B cell (primary cell): Measurements from ENCODE around the gene CAMKK2. TPM values are rescaled to one million over a fixed set of nuclear protein-coding genes. Genes with fewer than 3 reads are reported as not detected.
"Not testable (repeated sequence)": the region's sequence is repeated elsewhere in the genome, so short reads cannot be mapped to it uniquely, and the experiment has no call there.

Experiments
- ATAC-seq: fragments of 200-7000 bp; cut with Tn5 transposase; one replicate; pipeline ENCODE4 v1.10.0; 2021; ENCODE audit warnings: low read depth, mild to moderate bottlenecking, moderate number of reproducible peaks, moderate library complexity
- CTCF ChIA-PET: fragments of 350-600 bp; sonication (Branson Sonifier 250); formaldehyde crosslinking; loops from one replicate; lab custom pipeline; 2021; ENCODE audit warnings: antibody characterized with exemption, inconsistent platforms; lab: Charles Lee
- POLR2A ChIA-PET: fragments of 350-600 bp; sonication (Branson Sonifier 250); formaldehyde crosslinking; loops from one replicate; lab custom pipeline; 2021; ENCODE audit warnings: antibody characterized with exemption; lab: Charles Lee
- DNase-seq: peaks from one replicate; pipeline ENCODE4 v3.0.0; 2013
- H2AFZ ChIP-seq: 2 replicates; pipeline ENCODE4 v1.6.1; 2012; ENCODE audit warnings: mild to moderate bottlenecking, low read depth, low read length; ENCODE audit not compliant: insufficient read depth, poor library complexity, severe bottlenecking
- H3K27ac ChIP-seq, 2 donors: 1 replicate in 1 of 2; 2 replicates in 1 of 2; pipeline ENCODE4 v1.5.1; 2012 to 2013; ENCODE audit warnings: low read length in 2 of 2, mild to moderate bottlenecking in 2 of 2, moderate library complexity in 1 of 2
- H3K27me3 ChIP-seq, 4 experiments: fragments of 200-600 bp in 1 of 4; sonication (generic) in 1 of 4; replicated peaks in 1 of 4; 1 replicate in 2 of 4; 2 replicates in 2 of 4; pipeline versions ENCODE4 v1.6.1 to v1.7.0; 2013 to 2016; ENCODE audit warnings: low read length in 3 of 4, mild to moderate bottlenecking in 2 of 4, mixed read lengths in 1 of 4, moderate library complexity in 1 of 4; ENCODE audit not compliant: insufficient read depth in 4 of 4, control insufficient read depth in 3 of 4; ENCODE audit errors: control extremely low read depth in 1 of 4
- H3K36me3 ChIP-seq, 2 experiments: replicated peaks in 1 of 2; 1 replicate in 1 of 2; 2 replicates in 1 of 2; pipeline versions ENCODE4 v1.6.1 to v1.7.1; 2013; ENCODE audit warnings: low read length in 1 of 2; ENCODE audit not compliant: insufficient read depth in 2 of 2, control insufficient read depth in 1 of 2; ENCODE audit errors: control extremely low read depth in 1 of 2, extremely low read depth in 1 of 2
- H3K4me1 ChIP-seq, 2 donors: fragments of 200-600 bp in 1 of 2; sonication (generic) in 1 of 2; 1 replicate in 1 of 2; 2 replicates in 1 of 2; pipeline versions ENCODE4 v1.5.1 to v1.6.1; 2013 to 2017; ENCODE audit warnings: low read length in 2 of 2; ENCODE audit not compliant: control insufficient read depth in 2 of 2, insufficient read depth in 2 of 2
- H3K4me2 ChIP-seq: replicated peaks from 2 replicates; pipeline ENCODE3; 2012; ENCODE audit warnings: mild to moderate bottlenecking, low read depth, low read length; ENCODE audit not compliant: poor library complexity, severe bottlenecking
- H3K4me3 ChIP-seq, 5 experiments: fragments of 200-600 bp in 1 of 5; sonication (generic) in 1 of 5; 1 replicate in 3 of 5; 2 replicates in 2 of 5; pipeline versions ENCODE4 v1.5.1 to v1.7.0; 2011 to 2016; ENCODE audit warnings: low read length in 4 of 5, mild to moderate bottlenecking in 4 of 5, low read depth in 2 of 5, control low read depth in 1 of 5, moderate library complexity in 1 of 5; ENCODE audit not compliant: insufficient read depth in 1 of 5; ENCODE audit errors: control extremely low read depth in 1 of 5, extremely low read depth in 1 of 5
- H3K79me2 ChIP-seq: fragments of 200-600 bp; sonication (generic); one replicate; pipeline ENCODE4 v1.6.0; 2016; ENCODE audit warnings: low read length; ENCODE audit not compliant: control insufficient read depth, insufficient read depth
- H3K9ac ChIP-seq: fragments of 200-600 bp; sonication (generic); 2 replicates; pipeline ENCODE4 v1.6.1; 2017; ENCODE audit warnings: mild to moderate bottlenecking, low read length, moderate library complexity
- H3K9me3 ChIP-seq, 3 donors: one replicate each; pipeline versions ENCODE4 v1.6.1 to v1.7.1; 2013; ENCODE audit warnings: low read length in 2 of 3; ENCODE audit not compliant: control insufficient read depth in 2 of 3, insufficient read depth in 1 of 3; ENCODE audit errors: control extremely low read depth in 1 of 3
- H4K20me1 ChIP-seq: 2 replicates; pipeline ENCODE4 v1.6.0; 2012; ENCODE audit warnings: mild to moderate bottlenecking, low read length; ENCODE audit not compliant: insufficient read depth, control insufficient read depth, poor library complexity, severe bottlenecking
- H3K27ac Mint-ChIP-seq: one replicate; pipeline ENCODE4 v1.8.0; 2021; ENCODE audit warnings: mixed read lengths
- H3K27me3 Mint-ChIP-seq: one replicate; pipeline ENCODE4 v1.8.0; 2021; ENCODE audit warnings: mixed read lengths
- H3K4me1 Mint-ChIP-seq: one replicate; pipeline ENCODE4 v1.8.0; 2021; ENCODE audit warnings: mixed read lengths
- H3K4me3 Mint-ChIP-seq: one replicate; pipeline ENCODE4 v1.8.0; 2021; ENCODE audit warnings: mixed read lengths
- H3K9me3 Mint-ChIP-seq: one replicate; pipeline ENCODE4 v1.8.0; 2022; ENCODE audit warnings: mixed read lengths; ENCODE audit not compliant: insufficient read depth
- CTCF ChIP-seq: fragments of 200-600 bp; IDR thresholded peaks from one replicate; pipeline ENCODE4 v1.8.0; 2022; ENCODE audit warnings: antibody characterized with exemption, mild to moderate bottlenecking
- EZH2 ChIP-seq: IDR thresholded peaks from 2 replicates; pipeline ENCODE4 v1.6.1; 2012; ENCODE audit warnings: borderline replicate concordance, low read depth, mild to moderate bottlenecking, moderate library complexity, low read length; ENCODE audit not compliant: insufficient read depth, poor library complexity, severe bottlenecking
- WGBS: methylation state at CpG from one replicate; pipeline ENCODE4 v1.1.5; 2013; ENCODE audit warnings: missing lambda C conversion rate; ENCODE audit not compliant: insufficient coverage; 5-methylcytosine and 5-hydroxymethylcytosine counted together
- intact Hi-C: fragments of 100-400 bp; cut with micrococcal nuclease; formaldehyde crosslinking; loops from one replicate; pipeline ENCODE4 v1.10.0; 2022
- polyA plus RNA-seq: library from polyadenylated mRNA; depleted of rRNA; stranded (reverse); fragments of >200 nt; gene quantifications from 2 replicates; pipeline ENCODE4 v1.2.3, GENCODE V29; 2012
- total RNA-seq, 2 donors: library from RNA; stranded (reverse); fragments of 120-200 nt in 1 of 2; gene quantifications; 1 replicate in 1 of 2; 2 replicates in 1 of 2; pipeline versions ENCODE4 v1.2.3 to v1.2.4, GENCODE V29; 2013 to 2022

The CAMKK2 gene
- total and polyA plus RNA-seq, 2 donors (not counting 1 experiment from before 2014, with no cell fraction given), result 9.7 to 17.1 TPM

- Histone ChIP-seq H3K9ac (no peak overlapping the region), H3K4me3 (no peak overlapping the region), H3K9me3 (no peaks in the 10 kb centered on the region), H3K4me2 (no peak overlapping the region), H3K27ac (no peak overlapping the region), H2AFZ (no peak overlapping the region), H3K79me2 (peaks cover 22% of the 10 kb centered on the region), H3K36me3 (no peaks in the 10 kb centered on the region), H3K27me3 (no peaks in the 10 kb centered on the region), H3K4me1 (peaks cover 15 to 23% of the 10 kb centered on the region in 2 donors), H4K20me1 (peaks cover 5% of the 10 kb centered on the region)
- DNase-seq, result no peak
- intact Hi-C loops, result no loop called here
- Mint-ChIP-seq H3K9me3 (no peaks in the 10 kb centered on the region), H3K4me3 (no peak overlapping the region), H3K4me1 (peaks cover 24% of the 10 kb centered on the region), H3K27ac (no peak overlapping the region), H3K27me3 (no peaks in the 10 kb centered on the region)
- TF ChIP-seq EZH2 (no peak), CTCF (no peak)
- ChIA-PET POLR2A (interaction anchor here (0.6 kb wide), 1 partner anchor 23 kb away, joined by 4 read pairs; no protein-coding TSS in a partner anchor), CTCF (interaction anchor here (0.7 to 1.4 kb wide), 2 partner anchors 58 to 69 kb away, joined by 3 read pairs; no protein-coding TSS in a partner anchor)
- 100% methylated on average over 3 of the region's 4 CpGs for WGBS
- ATAC-seq, result no peak
Observed at GRCh38 chr12:121299662-121300061, 3.2 kb upstream of the CAMKK2 start.

GRCh38 chr12:121298411-121298810, 1.9 kb upstream of the CAMKK2 start:
- H2AFZ ChIP-seq, H3K27me3 ChIP-seq, H4K20me1 ChIP-seq, H3K9me3 Mint-ChIP-seq, H3K9me3 ChIP-seq, DNase-seq, H3K4me2 ChIP-seq, H3K4me3 Mint-ChIP-seq, ATAC-seq, H3K27me3 Mint-ChIP-seq, H3K27ac ChIP-seq, intact Hi-C loops, H3K36me3 ChIP-seq, H3K4me3 ChIP-seq, H3K9ac ChIP-seq, CTCF ChIA-PET, H3K27ac Mint-ChIP-seq: not testable (repeated sequence)
- Histone ChIP-seq H3K79me2 (peaks cover 28% of the 10 kb centered on the region), H3K4me1 (peaks cover 15 to 23% of the 10 kb centered on the region in 2 donors)
- H3K4me1 Mint-ChIP-seq, result peaks cover 22% of the 10 kb centered on the region
- POLR2A ChIA-PET, result interaction anchor here (0.7 kb wide), 2 partner anchors 59 to 89 kb away, joined by 3 to 9 read pairs; no protein-coding TSS in a partner anchor
- 97% methylated on average over 12 of the region's 13 CpGs for WGBS
